HEK293T (cell line): ENCODE results near the gene PCYT1A.

ENCODE experiments used
- CTCF ChIA-PET: fragments of 350-600 bp; formaldehyde crosslinking; extraction: SDS; loops from one replicate; lab custom pipeline; 2021; ENCODE audit warnings: antibody characterized with exemption, inconsistent platforms; lab: Yijun Ruan, JAX
- POLR2A ChIA-PET: fragments of 350-600 bp; formaldehyde crosslinking; extraction: SDS; loops from one replicate; lab custom pipeline; 2020; ENCODE audit warnings: antibody characterized with exemption, inconsistent platforms; lab: Yijun Ruan, JAX
- DNase-seq: peaks from one replicate; pipeline ENCODE4 v3.0.0; 2012; ENCODE audit warnings: mixed read lengths; ENCODE audit errors: extremely low spot score
- ARNT ChIP-seq: fragments of 450-650 bp; IDR thresholded peaks from 2 replicates; pipeline ENCODE4 v1.6.1; 2017; ENCODE audit warnings: mild to moderate bottlenecking
- BHLHE40 ChIP-seq: fragments of 450-650 bp; IDR thresholded peaks from 2 replicates; pipeline ENCODE4 v1.6.1; 2016; ENCODE audit warnings: mild to moderate bottlenecking, moderate library complexity, borderline replicate concordance
- CTBP1 ChIP-seq: fragments of 450-650 bp; IDR thresholded peaks from 2 replicates; pipeline ENCODE4 v1.6.1; 2016; ENCODE audit warnings: borderline replicate concordance
- ELF4 ChIP-seq: fragments of 450-650 bp; IDR thresholded peaks from 2 replicates; pipeline ENCODE4 v1.6.1; 2017; ENCODE audit warnings: antibody characterized with exemption
- FOXA1 ChIP-seq: fragments of 450-650 bp; IDR thresholded peaks from 2 replicates; pipeline ENCODE4 v1.6.1; 2016; ENCODE audit warnings: mild to moderate bottlenecking
- FOXK2 ChIP-seq: fragments of 450-650 bp; IDR thresholded peaks from 2 replicates; pipeline ENCODE4 v1.6.1; 2016; ENCODE audit warnings: mild to moderate bottlenecking
- FOXM1 ChIP-seq: fragments of 450-650 bp; IDR thresholded peaks from 2 replicates; pipeline ENCODE4 v1.6.1; 2017; ENCODE audit warnings: mild to moderate bottlenecking, borderline replicate concordance
- HDGF ChIP-seq: fragments of 450-650 bp; IDR thresholded peaks from 2 replicates; pipeline ENCODE4 v1.6.1; 2017; ENCODE audit warnings: antibody characterized with exemption, borderline replicate concordance
- L3MBTL2 ChIP-seq: fragments of 450-650 bp; conservative IDR thresholded peaks from 2 replicates; pipeline ENCODE4 v1.6.1; 2016; ENCODE audit warnings: mild to moderate bottlenecking
- LEF1 ChIP-seq: fragments of 450-650 bp; IDR thresholded peaks from 2 replicates; pipeline ENCODE4 v1.6.1; 2017; ENCODE audit warnings: mild to moderate bottlenecking, borderline replicate concordance
- NFRKB ChIP-seq: fragments of 450-650 bp; IDR thresholded peaks from 2 replicates; pipeline ENCODE4 v1.6.1; 2016; ENCODE audit warnings: mild to moderate bottlenecking, moderate library complexity
- PKNOX1 ChIP-seq: fragments of 450-650 bp; IDR thresholded peaks from 2 replicates; pipeline ENCODE4 v1.6.1; 2016
- SP1 ChIP-seq: fragments of 450-650 bp; IDR thresholded peaks from 2 replicates; pipeline ENCODE4 v1.6.1; 2017
- SUZ12 ChIP-seq: fragments of 450-650 bp; IDR thresholded peaks from 2 replicates; pipeline ENCODE4 v1.6.1; 2016; ENCODE audit warnings: mild to moderate bottlenecking
- TARDBP ChIP-seq: fragments of 450-650 bp; IDR thresholded peaks from 2 replicates; pipeline ENCODE4 v1.6.1; 2016
- ZNF384 ChIP-seq: fragments of 450-650 bp; IDR thresholded peaks from 2 replicates; pipeline ENCODE4 v1.6.1; 2016

PCYT1A gene

GRCh38 chr3:196227629-196228493 is 59.7 kb downstream of the PCYT1A start:
- POLR2A ChIA-PET = no interaction called here
- TF ChIP-seq LEF1 (no peak), L3MBTL2 (no peak), ARNT (no peak), FOXM1 (no peak), ELF4 (no peak), FOXA1 (no peak), CTBP1 (no peak), SP1 (no peak), TARDBP (no peak), NFRKB (no peak)
- DNase-seq = peak; percentile 26
- CTCF ChIA-PET = interaction anchor here (0.6 to 0.9 kb wide), 2 partner anchors 13 to 47 kb away, joined by 3 to 5 read pairs; no protein-coding TSS in a partner anchor

- ChIA-PET POLR2A (no interaction called here), CTCF (interaction anchor here (0.9 kb wide), 1 partner anchor 13 kb away, joined by 5 read pairs; no protein-coding TSS in a partner anchor)
These were observed 60.4 kb downstream of the PCYT1A start for GRCh38 chr3:196227121-196227561.

GRCh38 chr3:196225763-196226364 is 61.7 kb downstream of the PCYT1A start:
- no peak for TF ChIP-seq NFRKB
- TF ChIP-seq TARDBP = no peak
- TF ChIP-seq CTBP1 = no peak
- no peak for TF ChIP-seq ARNT
- no peak for TF ChIP-seq ELF4
- TF ChIP-seq HDGF = no peak
- TF ChIP-seq FOXM1 = no peak
- no peak for TF ChIP-seq FOXK2
- no peak for TF ChIP-seq L3MBTL2
- TF ChIP-seq LEF1 = no peak
- TF ChIP-seq SUZ12 = no peak
- no peak for TF ChIP-seq ZNF384
- TF ChIP-seq SP1 = no peak
- TF ChIP-seq PKNOX1 = no peak
- no peak for TF ChIP-seq FOXA1
- TF ChIP-seq BHLHE40 = no peak
- DNase-seq = no peak
- ChIA-PET CTCF (no interaction called here), POLR2A (interaction anchor here (1.0 kb wide), 1 partner anchor 8 kb away, joined by 3 read pairs; no protein-coding TSS in a partner anchor)

More at GRCh38 chr3:196227121-196227561, 60.4 kb downstream of the PCYT1A start:
- no peak for DNase-seq
- TF ChIP-seq SP1 (no peak), LEF1 (no peak), BHLHE40 (no peak), TARDBP (no peak), FOXA1 (no peak), ZNF384 (no peak), PKNOX1 (no peak), L3MBTL2 (no peak), FOXM1 (no peak), CTBP1 (no peak), HDGF (no peak), NFRKB (no peak), SUZ12 (no peak), FOXK2 (no peak), ELF4 (no peak), ARNT (no peak)

GRCh38 chr3:196225086-196225485 is 62.4 kb downstream of the PCYT1A start:
- POLR2A ChIA-PET = interaction anchor here (1.0 kb wide), 1 partner anchor 9 kb away, joined by 3 read pairs; no protein-coding TSS in a partner anchor

GRCh38 chr3:196222876-196223595 is 64.5 kb downstream of the PCYT1A start:
- CTCF ChIA-PET = no interaction called here

More at GRCh38 chr3:196225086-196225485, 62.4 kb downstream of the PCYT1A start:
- TF ChIP-seq PKNOX1 = no peak
- no peak for TF ChIP-seq TARDBP
- CTCF ChIA-PET = no interaction called here
- DNase-seq = no peak

More at GRCh38 chr3:196222876-196223595, 64.5 kb downstream of the PCYT1A start:
- POLR2A ChIA-PET = no interaction called here
- no peak for DNase-seq
- no peak for TF ChIP-seq ELF4
- TF ChIP-seq CTBP1 = no peak
- TF ChIP-seq FOXM1 = no peak
- TF ChIP-seq FOXA1 = no peak
- TF ChIP-seq SP1 = no peak
- no peak for TF ChIP-seq TARDBP
- no peak for TF ChIP-seq ARNT
- TF ChIP-seq BHLHE40 = no peak
- TF ChIP-seq HDGF = no peak
- no peak for TF ChIP-seq SUZ12
- no peak for TF ChIP-seq NFRKB
- TF ChIP-seq PKNOX1 = no peak
- no peak for TF ChIP-seq L3MBTL2
- no peak for TF ChIP-seq LEF1
- TF ChIP-seq FOXK2 = no peak
- TF ChIP-seq ZNF384 = no peak
